ENCODE data around the gene EXOC3L1.

The EXOC3L1 gene

GRCh38 chr16:67147437-67148140 is 42.3 kb downstream of the EXOC3L1 start:
- no peak for TF ChIP-seq CTCF (IDR thresholded peaks at IDR 0.05)

DNA sequence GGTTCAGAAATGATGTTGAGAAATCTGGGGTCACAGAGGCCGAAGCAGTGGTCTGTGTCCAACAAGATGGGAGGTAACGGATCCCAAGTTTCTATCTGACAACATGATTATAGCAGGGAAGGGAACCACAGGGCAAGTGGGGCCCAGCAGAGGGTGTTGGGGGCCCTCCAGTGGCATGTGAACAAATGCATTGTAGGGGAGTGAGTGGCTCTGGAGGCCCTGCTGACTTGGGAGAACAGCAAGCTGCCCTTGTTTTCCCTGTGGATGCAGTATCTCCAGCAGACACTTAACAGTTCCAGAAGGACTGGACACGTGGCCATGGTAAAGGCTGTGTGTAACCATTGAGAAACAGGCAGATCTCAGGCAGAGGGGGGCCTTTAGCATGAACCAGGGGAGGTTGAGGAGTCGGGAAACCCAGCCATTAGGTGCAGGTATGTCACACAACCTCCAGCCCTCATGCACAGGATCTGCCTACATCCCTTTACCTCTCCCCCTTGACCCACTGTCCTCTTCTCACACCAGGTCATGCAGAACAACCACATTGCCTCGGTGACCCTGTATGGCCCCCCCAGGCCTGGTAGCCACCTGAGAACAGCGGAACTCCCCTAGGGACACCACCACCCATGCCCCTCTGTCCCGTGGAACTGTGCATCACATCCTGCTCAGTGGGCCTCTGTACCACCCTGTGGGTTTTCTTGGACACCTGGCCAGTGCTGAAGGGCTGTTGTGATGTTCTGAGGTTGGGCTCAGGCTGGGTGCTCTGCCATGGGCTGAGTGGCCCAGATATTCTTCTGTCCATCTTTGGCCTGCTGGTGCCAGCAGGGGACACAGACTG is 43.2 kb downstream of the EXOC3L1 start:
- TF ChIP-seq CTCF (IDR thresholded peaks at IDR 0.05) = no peak

DNA sequence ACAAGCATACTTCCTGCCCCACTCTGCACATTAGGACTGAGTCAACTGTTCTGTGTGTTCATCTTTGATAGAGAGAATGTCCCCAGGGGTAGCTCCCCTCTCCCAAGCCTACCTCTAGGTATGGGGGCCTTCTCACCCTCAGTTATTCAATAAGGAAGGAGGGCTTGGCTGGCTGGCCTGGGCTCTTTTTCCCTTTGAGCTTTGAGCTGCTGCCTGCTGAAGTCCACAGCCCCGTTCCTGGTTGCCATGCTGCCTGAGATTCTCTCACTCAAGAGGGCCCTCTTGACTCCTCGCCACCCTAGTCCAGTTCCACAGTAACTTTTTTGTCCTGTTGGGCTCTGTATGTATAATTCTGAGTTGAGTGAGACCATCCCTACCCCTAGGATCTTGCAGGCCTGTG is 44.2 kb downstream of the EXOC3L1 start:
- TF ChIP-seq CTCF (IDR thresholded peaks at IDR 0.05) = no peak

- no peak for TF ChIP-seq CTCF (IDR thresholded peaks at IDR 0.05)
Observed at GRCh38 chr16:67144943-67145342, 45.0 kb downstream of the EXOC3L1 start.

- no peak for TF ChIP-seq CTCF (IDR thresholded peaks at IDR 0.05)
Observed at GRCh38 chr16:67142342-67142741, 47.6 kb downstream of the EXOC3L1 start.

GRCh38 chr16:67141391-67141790 is 48.5 kb downstream of the EXOC3L1 start:
- no peak for TF ChIP-seq CTCF (IDR thresholded peaks at IDR 0.05)

- no peak for TF ChIP-seq CTCF (IDR thresholded peaks at IDR 0.05)
Observed at GRCh38 chr16:67137605-67138004, 52.3 kb downstream of the EXOC3L1 start.
